ENCODE results near the gene FAM168A.

DNA sequence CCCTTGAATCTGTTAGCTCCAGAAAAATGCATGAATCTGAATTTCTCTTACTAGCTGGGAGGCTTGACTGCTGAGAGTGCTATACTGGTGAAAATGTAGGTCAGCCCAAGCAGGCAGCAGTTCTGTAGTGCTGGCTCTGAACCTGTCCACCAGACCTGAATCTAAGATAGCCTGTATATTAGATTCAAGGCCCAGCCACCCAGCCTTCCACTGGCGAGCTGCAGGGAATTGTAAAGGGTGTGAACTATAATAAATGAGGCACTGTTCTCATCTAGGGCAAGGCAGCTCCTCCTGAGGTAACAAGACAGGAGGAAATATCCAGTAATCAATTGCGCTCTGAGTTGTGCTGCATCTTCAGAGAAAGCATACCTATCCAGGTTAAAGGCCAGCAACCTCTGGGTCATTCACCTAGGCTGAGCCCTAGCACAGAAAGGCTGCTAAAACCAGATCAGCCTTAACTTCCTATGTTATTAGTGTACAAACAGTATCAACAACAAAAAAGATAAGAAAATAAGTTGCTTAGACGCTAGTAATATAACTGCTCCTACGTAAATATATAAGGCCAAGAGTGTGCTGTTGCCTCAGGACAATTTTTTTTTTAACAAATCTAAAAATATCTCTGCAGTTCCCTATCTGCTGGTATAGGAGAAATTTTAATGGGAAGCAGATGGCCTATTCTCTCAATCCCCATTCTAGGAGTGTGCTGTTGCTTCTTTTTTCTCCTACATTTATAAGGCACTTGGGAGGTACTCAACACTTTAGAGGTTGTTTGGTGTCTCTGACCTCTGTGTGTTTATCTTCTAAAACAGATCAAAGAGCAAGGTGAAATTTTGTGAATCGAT, 158.7 kb downstream of the FAM168A start:
- TF ChIP-seq, protein P1, sequence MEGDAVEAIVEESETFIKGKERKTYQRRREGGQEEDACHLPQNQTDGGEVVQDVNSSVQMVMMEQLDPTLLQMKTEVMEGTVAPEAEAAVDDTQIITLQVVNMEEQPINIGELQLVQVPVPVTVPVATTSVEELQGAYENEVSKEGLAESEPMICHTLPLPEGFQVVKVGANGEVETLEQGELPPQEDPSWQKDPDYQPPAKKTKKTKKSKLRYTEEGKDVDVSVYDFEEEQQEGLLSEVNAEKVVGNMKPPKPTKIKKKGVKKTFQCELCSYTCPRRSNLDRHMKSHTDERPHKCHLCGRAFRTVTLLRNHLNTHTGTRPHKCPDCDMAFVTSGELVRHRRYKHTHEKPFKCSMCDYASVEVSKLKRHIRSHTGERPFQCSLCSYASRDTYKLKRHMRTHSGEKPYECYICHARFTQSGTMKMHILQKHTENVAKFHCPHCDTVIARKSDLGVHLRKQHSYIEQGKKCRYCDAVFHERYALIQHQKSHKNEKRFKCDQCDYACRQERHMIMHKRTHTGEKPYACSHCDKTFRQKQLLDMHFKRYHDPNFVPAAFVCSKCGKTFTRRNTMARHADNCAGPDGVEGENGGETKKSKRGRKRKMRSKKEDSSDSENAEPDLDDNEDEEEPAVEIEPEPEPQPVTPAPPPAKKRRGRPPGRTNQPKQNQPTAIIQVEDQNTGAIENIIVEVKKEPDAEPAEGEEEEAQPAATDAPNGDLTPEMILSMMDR (IDR thresholded peaks at IDR 0.05; ENCODE audit: insufficient read depth, low read length), result no peak
- TF ChIP-seq, protein P2, sequence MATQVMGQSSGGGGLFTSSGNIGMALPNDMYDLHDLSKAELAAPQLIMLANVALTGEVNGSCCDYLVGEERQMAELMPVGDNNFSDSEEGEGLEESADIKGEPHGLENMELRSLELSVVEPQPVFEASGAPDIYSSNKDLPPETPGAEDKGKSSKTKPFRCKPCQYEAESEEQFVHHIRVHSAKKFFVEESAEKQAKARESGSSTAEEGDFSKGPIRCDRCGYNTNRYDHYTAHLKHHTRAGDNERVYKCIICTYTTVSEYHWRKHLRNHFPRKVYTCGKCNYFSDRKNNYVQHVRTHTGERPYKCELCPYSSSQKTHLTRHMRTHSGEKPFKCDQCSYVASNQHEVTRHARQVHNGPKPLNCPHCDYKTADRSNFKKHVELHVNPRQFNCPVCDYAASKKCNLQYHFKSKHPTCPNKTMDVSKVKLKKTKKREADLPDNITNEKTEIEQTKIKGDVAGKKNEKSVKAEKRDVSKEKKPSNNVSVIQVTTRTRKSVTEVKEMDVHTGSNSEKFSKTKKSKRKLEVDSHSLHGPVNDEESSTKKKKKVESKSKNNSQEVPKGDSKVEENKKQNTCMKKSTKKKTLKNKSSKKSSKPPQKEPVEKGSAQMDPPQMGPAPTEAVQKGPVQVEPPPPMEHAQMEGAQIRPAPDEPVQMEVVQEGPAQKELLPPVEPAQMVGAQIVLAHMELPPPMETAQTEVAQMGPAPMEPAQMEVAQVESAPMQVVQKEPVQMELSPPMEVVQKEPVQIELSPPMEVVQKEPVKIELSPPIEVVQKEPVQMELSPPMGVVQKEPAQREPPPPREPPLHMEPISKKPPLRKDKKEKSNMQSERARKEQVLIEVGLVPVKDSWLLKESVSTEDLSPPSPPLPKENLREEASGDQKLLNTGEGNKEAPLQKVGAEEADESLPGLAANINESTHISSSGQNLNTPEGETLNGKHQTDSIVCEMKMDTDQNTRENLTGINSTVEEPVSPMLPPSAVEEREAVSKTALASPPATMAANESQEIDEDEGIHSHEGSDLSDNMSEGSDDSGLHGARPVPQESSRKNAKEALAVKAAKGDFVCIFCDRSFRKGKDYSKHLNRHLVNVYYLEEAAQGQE (IDR thresholded peaks at IDR 0.05; ENCODE audit: insufficient replicate concordance, low read depth), result no peak
- TF ChIP-seq POLR2AphosphoS5 (IDR thresholded peaks at IDR 0.05; ENCODE audit: low read depth) (no peak), SPI1 (IDR thresholded peaks at IDR 0.05; ENCODE audit: borderline replicate concordance, low read depth) (no peak)

All from HL-60 (cell line).